ENCODE results near the gene ERBB4. TPM values are rescaled to one million over a fixed set of nuclear protein-coding genes. Genes with fewer than 3 reads are reported as not detected.

The ERBB4 gene
- total RNA-seq, 1 experiment from 2014 or later: not detected

- no peak for DNase-seq (ENCODE audit: low read depth)
Measured at GRCh38 chr2:212428681-212429478, 109.7 kb downstream of the ERBB4 start.

GRCh38 chr2:212427638-212428037 is 111.0 kb downstream of the ERBB4 start:
- DNase-seq (ENCODE audit: low read depth): no peak

GRCh38 chr2:212426637-212427412 is 111.8 kb downstream of the ERBB4 start:
- DNase-seq (ENCODE audit: low read depth): no peak

- DNase-seq (ENCODE audit: low read depth): no peak
Measured at GRCh38 chr2:212424082-212424481, 114.5 kb downstream of the ERBB4 start.

GRCh38 chr2:212423089-212423488 is 115.5 kb downstream of the ERBB4 start:
- DNase-seq (ENCODE audit: low read depth): no peak

- DNase-seq (ENCODE audit: low read depth): no peak
Measured at GRCh38 chr2:212421556-212422334, 116.9 kb downstream of the ERBB4 start.

GRCh38 chr2:212416086-212416485 is 122.5 kb downstream of the ERBB4 start:
- peak; percentile 6 for DNase-seq (ENCODE audit: low read depth)

- DNase-seq (ENCODE audit: low read depth): no peak
Measured at GRCh38 chr2:212414767-212415211, 123.8 kb downstream of the ERBB4 start.

- DNase-seq (ENCODE audit: low read depth): no peak
Measured at GRCh38 chr2:212409560-212409959, 129.0 kb downstream of the ERBB4 start.

- DNase-seq (ENCODE audit: low read depth): no peak
Measured at GRCh38 chr2:212408524-212408923, 130.1 kb downstream of the ERBB4 start.

- no peak for DNase-seq (ENCODE audit: low read depth)
Measured at GRCh38 chr2:212406716-212407115, 131.9 kb downstream of the ERBB4 start.

- DNase-seq (ENCODE audit: low read depth): no peak
Measured at GRCh38 chr2:212402316-212402715, 136.3 kb downstream of the ERBB4 start.

GRCh38 chr2:212398316-212398715 is 140.3 kb downstream of the ERBB4 start:
- DNase-seq (ENCODE audit: low read depth): no peak

- DNase-seq (ENCODE audit: low read depth): no peak
Measured at GRCh38 chr2:212392544-212392943, 146.1 kb downstream of the ERBB4 start.

- peak; percentile 1 for DNase-seq (ENCODE audit: low read depth)
Measured at GRCh38 chr2:212392043-212392442, 146.6 kb downstream of the ERBB4 start.

GRCh38 chr2:212387146-212387545 is 151.5 kb downstream of the ERBB4 start:
- DNase-seq (ENCODE audit: low read depth): no peak

- no peak for DNase-seq (ENCODE audit: low read depth)
Measured at GRCh38 chr2:212385241-212385640, 153.4 kb downstream of the ERBB4 start.

GRCh38 chr2:212384027-212384426 is 154.6 kb downstream of the ERBB4 start:
- no peak for DNase-seq (ENCODE audit: low read depth)

GRCh38 chr2:212381428-212382102 is 157.0 kb downstream of the ERBB4 start:
- no peak for DNase-seq (ENCODE audit: low read depth)

- DNase-seq (ENCODE audit: low read depth): no peak
Measured at GRCh38 chr2:212379103-212379502, 159.5 kb downstream of the ERBB4 start.

GRCh38 chr2:212367431-212367830 is 171.2 kb downstream of the ERBB4 start:
- DNase-seq (ENCODE audit: low read depth): peak; percentile 4

Measured in RPMI7951 (cell line).